Thyroid gland (tissue), 4 donors: ENCODE data around the gene PLEKHM2. TPM values are rescaled to one million over a fixed set of nuclear protein-coding genes. Genes with fewer than 3 reads are reported as not detected.

Experiments
- DNase-seq, 2 donors: peaks; one replicate each; pipeline ENCODE4 v3.0.0-alpha.2; 2019
- H3K27ac ChIP-seq, 3 donors: fragments of 200-600 bp; sonication (generic); 1 replicate in 2 of 3; 2 replicates in 1 of 3; pipeline ENCODE4 v1.5.1; 2016 to 2019; ENCODE audit warnings: mild to moderate bottlenecking in 1 of 3, moderate library complexity in 1 of 3
- H3K27me3 ChIP-seq: fragments of 200-600 bp; sonication (generic); one replicate; pipeline ENCODE4 v1.5.1; 2019
- H3K36me3 ChIP-seq, 2 donors: fragments of 200-600 bp; sonication (generic); one replicate each; pipeline ENCODE4 v1.5.1; 2016 to 2019
- H3K4me1 ChIP-seq, 2 donors: fragments of 200-600 bp; sonication (generic); one replicate each; pipeline ENCODE4 v1.5.1; 2017 to 2019
- H3K4me3 ChIP-seq, 3 donors: fragments of 200-600 bp; sonication (generic); replicated peaks in 1 of 3; 1 replicate in 2 of 3; 2 replicates in 1 of 3; pipeline ENCODE4 v1.5.1; 2016; ENCODE audit warnings: mild to moderate bottlenecking in 1 of 3
- H3K9me3 ChIP-seq: fragments of 200-600 bp; sonication (generic); one replicate; pipeline ENCODE4 v1.5.1; 2017
- CTCF ChIP-seq, 6 experiments: fragments of 200-600 bp in 3 of 6; fragments of 450-650 bp in 3 of 6; sonication (generic) in 3 of 6; IDR thresholded peaks; one replicate each; pipeline ENCODE4 v1.5.1; 2016 to 2019; ENCODE audit warnings: antibody characterized with exemption in 6 of 6, mild to moderate bottlenecking in 2 of 6, inconsistent platforms in 1 of 6, moderate library complexity in 1 of 6
- POLR2A ChIP-seq, 2 donors: fragments of 450-650 bp; IDR thresholded peaks; one replicate each; pipeline ENCODE4 v1.6.1; 2017; ENCODE audit warnings: antibody characterized with exemption in 2 of 2, mild to moderate bottlenecking in 2 of 2, moderate library complexity in 1 of 2
- WGBS, 2 donors: methylation state at CpG; one replicate each; pipeline ENCODE4 v1.1.5; 2017; 5-methylcytosine and 5-hydroxymethylcytosine counted together
- intact Hi-C: fragments of 100-400 bp; cut with DNase I; formaldehyde crosslinking; loops from one replicate; pipeline ENCODE4 v1.15.1; 2023
- total RNA-seq, 4 donors: library from RNA; depleted of rRNA; stranded (reverse); fragments of >200 nt; gene quantifications; one replicate each; pipeline ENCODE4 v1.2.3, GENCODE V29; 2016

The PLEKHM2 gene
- total RNA-seq, 4 donors from 2014 or later, result 38.3 to 48.4 (median 39.4) TPM

DNA sequence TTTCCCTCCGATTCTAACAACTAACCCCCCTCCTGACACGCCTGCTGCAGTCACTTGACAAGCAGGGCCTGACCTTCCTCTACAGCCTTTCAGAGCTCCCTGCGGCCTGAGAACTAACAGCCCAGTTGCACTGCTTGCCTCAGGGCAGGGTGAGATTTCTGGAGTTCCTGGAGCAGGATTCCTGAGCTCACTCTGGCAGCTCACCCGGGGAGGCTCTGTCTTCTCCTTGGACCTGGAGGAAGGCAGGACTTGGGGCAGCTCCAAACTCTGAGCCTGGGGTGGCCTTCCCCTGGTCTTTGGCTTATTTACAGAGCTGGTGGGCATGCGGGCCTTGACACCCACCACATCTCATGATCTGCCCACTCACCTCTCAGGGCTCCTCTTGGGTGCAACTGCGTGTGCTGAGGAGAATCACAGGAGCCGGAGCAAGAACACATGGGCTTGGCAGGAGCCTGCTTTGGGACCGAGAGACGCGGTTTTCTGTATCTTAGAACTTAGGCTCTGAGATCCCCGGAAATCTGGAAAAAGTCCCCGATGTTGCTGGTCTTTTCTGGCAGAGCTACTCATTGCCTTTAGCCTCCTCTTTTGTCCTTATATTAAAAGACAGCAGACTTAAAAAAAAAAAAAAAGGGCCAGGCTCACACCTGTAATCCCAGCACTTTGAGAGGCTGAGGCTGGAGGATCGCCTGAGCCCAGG lies 38.9 kb downstream of the PLEKHM2 start:
- peaks cover 50 to 59% of the 10 kb centered on the region in 2 donors for H3K36me3 ChIP-seq
- H3K27ac ChIP-seq, result no peak overlapping the region
- intact Hi-C loops, result no loop called here
- WGBS, 2 donors, result 72 to 83% methylated on average over 12 to 13 of the region's 13 CpGs
- H3K9me3 ChIP-seq, result no peaks in the 10 kb centered on the region
- TF ChIP-seq POLR2A (IDR thresholded peaks at IDR 0.05) (no peak), CTCF (IDR thresholded peaks at IDR 0.05) (no peak)
- H3K4me3 ChIP-seq, result no peak overlapping the region
- H3K4me1 ChIP-seq, result no peaks in the 10 kb centered on the region
- H3K27me3 ChIP-seq, result no peaks in the 10 kb centered on the region
- no peak for DNase-seq

DNA sequence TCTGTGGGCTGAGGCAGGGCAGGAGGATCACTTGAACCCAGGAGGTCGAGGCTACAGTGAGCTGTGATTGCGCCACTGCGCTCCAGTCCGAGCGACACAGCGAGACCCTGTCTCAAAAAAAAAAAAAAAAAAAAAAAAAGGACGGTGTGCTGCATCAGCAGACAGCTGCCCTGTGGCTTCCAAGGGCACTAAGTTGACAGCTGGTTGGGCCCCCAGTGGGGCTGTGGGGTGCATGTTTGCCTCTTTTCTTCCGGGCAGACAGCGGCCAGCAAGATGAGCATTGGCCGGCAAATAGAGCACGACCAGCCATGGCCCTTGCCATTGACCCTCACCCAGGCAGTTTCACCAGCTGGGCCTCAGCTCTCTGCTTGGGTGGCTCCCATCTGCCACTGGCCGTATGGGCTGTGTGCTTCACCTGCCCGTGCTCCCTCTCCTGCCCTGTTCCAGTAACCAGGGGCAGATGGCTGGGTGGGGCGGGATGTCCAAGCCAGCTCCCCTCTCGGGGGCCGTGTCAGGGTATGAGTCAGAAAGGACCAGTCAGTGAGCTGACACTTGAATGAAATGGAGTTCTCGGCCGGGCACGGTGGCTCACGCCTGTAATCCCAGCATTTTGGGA lies 39.6 kb downstream of the PLEKHM2 start:
- H3K9me3 ChIP-seq, result no peaks in the 10 kb centered on the region
- TF ChIP-seq POLR2A (IDR thresholded peaks at IDR 0.05) (no peak), CTCF (IDR thresholded peaks at IDR 0.05) (no peak)
- intact Hi-C loops, result no loop called here
- no peak for DNase-seq
- no peak overlapping the region for H3K4me3 ChIP-seq
- no peak overlapping the region for H3K27ac ChIP-seq
- peaks cover 53 to 61% of the 10 kb centered on the region in 2 donors for H3K36me3 ChIP-seq
- no peaks in the 10 kb centered on the region for H3K27me3 ChIP-seq
- no peaks in the 10 kb centered on the region for H3K4me1 ChIP-seq
- WGBS, 2 donors, result 93 to 94% methylated on average over 20 of the region's 20 CpGs

DNA sequence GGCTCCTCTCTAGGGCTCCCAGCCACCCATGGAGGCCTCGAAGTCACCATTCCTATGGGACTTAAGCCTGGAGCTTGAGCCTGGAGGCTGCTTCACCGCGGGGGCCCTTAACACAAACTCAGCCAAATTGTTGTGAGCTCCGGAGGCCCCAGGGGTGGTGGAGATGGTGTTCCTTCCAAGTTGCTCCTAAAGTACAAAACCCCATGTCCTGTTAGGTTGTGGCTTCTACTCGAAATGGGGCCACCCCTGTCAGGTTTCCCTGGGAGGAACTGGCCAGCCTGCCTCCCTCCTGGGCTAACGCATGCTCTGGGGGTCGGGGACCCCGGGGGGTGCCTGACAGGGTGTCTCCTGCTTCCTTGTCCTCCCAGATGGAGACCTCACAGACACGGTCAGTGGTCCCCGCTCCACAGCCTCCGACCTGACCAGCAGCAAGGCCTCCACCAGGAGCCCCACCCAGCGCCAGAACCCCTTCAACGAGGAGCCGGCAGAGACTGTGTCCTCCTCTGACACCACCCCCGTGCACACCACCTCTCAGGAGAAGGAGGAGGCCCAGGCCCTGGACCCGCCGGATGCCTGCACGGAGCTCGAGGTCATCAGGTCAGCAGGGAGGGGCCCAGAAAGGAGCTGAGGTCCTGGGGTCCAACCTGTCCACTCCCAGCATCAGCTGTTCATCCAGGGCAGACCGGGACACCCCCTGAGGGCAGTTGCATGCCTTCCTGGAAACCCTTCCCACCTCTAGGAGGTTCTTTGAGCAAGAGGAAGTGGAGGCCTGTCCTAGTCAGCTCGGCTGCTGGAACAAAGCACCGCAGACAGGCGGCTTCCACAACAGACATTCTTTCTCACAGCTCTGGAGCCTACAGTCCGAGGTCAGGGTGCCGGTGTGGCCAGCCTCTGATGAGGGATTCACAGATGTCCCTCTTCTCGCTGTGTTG lies 41.1 kb downstream of the PLEKHM2 start:
- Histone ChIP-seq H3K36me3 (peaks cover 52 to 65% of the 10 kb centered on the region in 2 donors), H3K27ac (no peak overlapping the region)

DNA sequence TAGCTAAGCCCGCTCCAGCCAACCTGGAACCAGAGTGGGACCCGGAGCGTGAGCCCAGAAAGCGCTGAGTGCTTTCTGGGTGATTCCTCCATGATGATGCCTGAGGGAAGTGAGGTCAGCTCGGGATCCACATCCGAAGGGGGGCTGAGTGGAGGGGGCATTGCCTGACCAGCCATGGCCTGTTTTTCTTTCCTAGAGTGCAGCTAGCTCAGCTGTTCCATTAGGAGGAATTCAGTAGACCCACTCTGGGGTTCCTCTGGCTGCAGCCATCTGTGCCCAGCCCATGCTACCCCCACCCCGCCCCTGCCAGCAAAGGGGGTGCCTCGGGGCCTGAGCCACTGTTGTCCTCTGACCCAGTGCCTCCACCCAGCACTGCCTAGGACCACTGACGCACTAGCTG lies 42.4 kb downstream of the PLEKHM2 start:
- TF ChIP-seq POLR2A (IDR thresholded peaks at IDR 0.05), result no peak
- TF ChIP-seq CTCF (IDR thresholded peaks at IDR 0.05), result no peak
- Histone ChIP-seq H3K4me3 (no peak overlapping the region), H3K27ac (no peak overlapping the region), H3K27me3 (no peaks in the 10 kb centered on the region), H3K4me1 (no peaks in the 10 kb centered on the region), H3K36me3 (peaks cover 53 to 69% of the 10 kb centered on the region in 2 donors), H3K9me3 (no peaks in the 10 kb centered on the region)
- WGBS, 2 donors, result 87 to 93% methylated on average over 3 to 4 of the region's 9 CpGs
- intact Hi-C loops, result no loop called here
- DNase-seq, result no peak

More for the DNA sequence above, 41.1 kb downstream of the PLEKHM2 start:
- Histone ChIP-seq H3K9me3 (no peaks in the 10 kb centered on the region), H3K27me3 (no peaks in the 10 kb centered on the region), H3K4me1 (no peaks in the 10 kb centered on the region), H3K4me3 (no peak overlapping the region)
- intact Hi-C loops, result no loop called here
- no peak for DNase-seq
- no peak for TF ChIP-seq CTCF (IDR thresholded peaks at IDR 0.05)
- TF ChIP-seq POLR2A (IDR thresholded peaks at IDR 0.05), result no peak
- 85 to 87% methylated on average over 15 to 23 of the region's 26 CpGs for WGBS, 2 donors
